Central memory CD8-positive, alpha-beta T cell (primary cell): ENCODE measurements around the gene CYTIP.

ENCODE experiments used
- ATAC-seq: fragments of 150-1000 bp; cut with Tn5 transposase; replicated peaks from 2 replicates; pipeline ENCODE4 v1.10.0; 2022; ENCODE audit warnings: mild to moderate bottlenecking, moderate FRiP score, moderate number of reproducible peaks; ENCODE audit not compliant: poor library complexity, severe bottlenecking; ENCODE audit errors: extremely low read depth
- DNase-seq, 2 donors: peaks; one replicate each; pipeline ENCODE4 v3.0.0; 2021; ENCODE audit warnings: low spot score in 2 of 2
- H3K27ac Mint-ChIP-seq: one replicate; pipeline ENCODE4 v1.8.0; 2022; ENCODE audit warnings: low read depth, mild to moderate bottlenecking, moderate library complexity, mixed read lengths
- H3K27me3 Mint-ChIP-seq: one replicate; pipeline ENCODE4 v1.8.0; 2022; ENCODE audit warnings: mixed read lengths
- H3K36me3 Mint-ChIP-seq: one replicate; pipeline ENCODE4 v1.8.0; 2022; ENCODE audit warnings: mild to moderate bottlenecking, moderate library complexity, mixed read lengths; ENCODE audit not compliant: insufficient read depth
- H3K4me1 Mint-ChIP-seq: one replicate; pipeline ENCODE4 v1.8.0; 2022; ENCODE audit warnings: mixed read lengths
- H3K4me3 Mint-ChIP-seq: one replicate; pipeline ENCODE4 v1.8.0; 2022; ENCODE audit warnings: mild to moderate bottlenecking, moderate library complexity, mixed read lengths
- H3K9me3 Mint-ChIP-seq: one replicate; pipeline ENCODE4 v1.8.0; 2022; ENCODE audit warnings: mixed read lengths

The CYTIP gene

DNA sequence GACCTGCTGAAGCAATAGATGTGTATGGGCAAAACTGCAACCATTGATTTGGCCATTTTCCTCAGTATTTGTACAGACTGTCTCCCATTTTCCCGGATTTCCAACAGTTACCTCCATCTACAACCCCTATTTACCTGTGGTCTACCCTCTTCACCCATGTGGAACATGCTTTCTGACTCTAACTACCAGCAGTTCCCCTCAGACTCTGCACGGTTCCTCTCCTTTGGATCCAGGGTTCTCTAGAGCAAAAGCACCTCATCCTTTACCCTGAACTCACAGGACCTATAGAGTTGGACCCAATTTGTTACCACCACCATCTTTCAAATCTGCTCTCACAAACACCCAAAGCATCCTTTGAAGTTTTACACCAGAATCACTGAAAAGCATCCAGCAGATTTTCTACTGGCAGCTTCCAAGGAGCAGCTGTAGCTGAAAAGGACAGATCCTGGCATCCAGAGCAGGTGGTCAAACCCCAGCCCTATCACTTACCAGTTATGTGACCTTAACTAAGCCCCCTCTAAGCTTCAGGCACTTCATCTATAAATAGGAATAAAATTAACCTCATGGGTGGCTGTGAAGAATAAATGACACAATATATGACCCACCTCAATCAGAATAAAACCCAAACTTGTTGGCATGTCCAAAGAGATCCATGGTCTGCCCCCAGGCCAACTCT is 15.3 kb downstream of the CYTIP start:
- peaks cover 58% of the 10 kb centered on the region for H3K4me1 Mint-ChIP-seq
- H3K9me3 Mint-ChIP-seq = no peaks in the 10 kb centered on the region
- DNase-seq = no peak
- peak overlapping the region; percentile 14 for H3K4me3 Mint-ChIP-seq
- H3K27ac Mint-ChIP-seq = peak overlapping the region; percentile 72
- peaks cover 92% of the 10 kb centered on the region for H3K36me3 Mint-ChIP-seq
- no peaks in the 10 kb centered on the region for H3K27me3 Mint-ChIP-seq
- no peak for ATAC-seq

DNA sequence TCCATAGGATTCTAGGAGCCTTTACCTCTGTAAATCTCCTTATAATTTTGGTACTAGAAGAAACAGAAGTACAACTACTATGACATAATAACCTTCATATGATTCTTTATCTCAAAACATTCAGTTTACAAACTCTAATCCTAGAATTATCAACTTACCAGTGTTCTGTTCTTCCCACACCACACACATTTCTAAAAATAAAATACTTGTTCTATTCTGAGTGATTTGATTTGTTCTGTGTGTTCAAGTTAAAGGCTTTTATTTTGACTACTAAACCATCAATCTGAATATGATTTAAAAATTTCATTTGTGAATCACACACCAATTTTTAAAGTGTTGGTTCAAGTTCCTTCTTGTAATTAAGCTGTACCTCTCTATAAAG is 16.0 kb downstream of the CYTIP start:
- Mint-ChIP-seq H3K4me1 (peaks cover 54% of the 10 kb centered on the region), H3K27me3 (no peaks in the 10 kb centered on the region), H3K27ac (peak overlapping the region; percentile 25), H3K36me3 (peaks cover 92% of the 10 kb centered on the region), H3K9me3 (no peaks in the 10 kb centered on the region), H3K4me3 (no peak overlapping the region)
- DNase-seq = no peak
- no peak for ATAC-seq

DNA sequence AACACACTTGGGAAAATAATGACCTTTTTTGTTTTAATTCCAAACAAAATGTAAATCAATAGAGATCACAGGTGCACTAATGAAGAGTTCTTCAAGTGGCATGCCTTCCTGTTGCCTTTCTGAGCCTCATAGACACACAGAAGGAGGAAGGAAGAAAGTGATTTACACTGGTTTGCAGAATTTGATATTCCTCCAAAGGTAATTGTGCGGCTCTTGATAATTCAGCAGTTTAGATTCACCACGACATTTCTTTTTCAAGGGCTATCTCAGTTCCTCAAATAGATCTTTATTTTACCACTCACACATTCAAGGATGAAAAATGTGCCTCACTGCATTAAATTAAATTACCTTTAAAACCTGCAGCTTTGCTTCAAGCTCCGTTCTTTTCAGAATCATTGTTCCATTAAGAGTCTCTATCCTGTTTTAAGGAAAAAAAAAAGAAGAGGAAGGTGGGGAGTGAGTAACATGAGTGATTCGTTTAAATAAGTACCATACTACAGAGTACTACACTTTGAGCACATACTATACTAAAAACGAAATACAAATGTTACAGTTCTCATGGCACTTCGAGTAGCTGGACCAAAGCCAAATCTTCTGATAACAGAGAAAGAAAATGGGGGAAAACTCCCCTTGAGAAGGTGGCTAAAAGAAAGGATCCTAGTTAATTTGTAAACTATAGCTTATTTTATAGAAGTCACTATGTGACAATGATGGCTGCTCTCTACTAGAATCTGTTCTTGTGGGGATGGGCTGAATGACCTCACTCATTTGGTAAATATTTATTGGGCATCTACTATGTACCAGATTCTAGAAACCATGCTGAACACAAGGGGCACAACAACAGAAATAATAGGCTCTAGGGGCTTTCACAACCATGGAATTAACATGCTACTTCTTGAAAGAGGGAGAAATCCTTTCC is 16.6 kb downstream of the CYTIP start:
- ATAC-seq (no peak), DNase-seq (no peak)
- Mint-ChIP-seq H3K4me3 (no peak overlapping the region), H3K36me3 (peaks cover 92% of the 10 kb centered on the region), H3K4me1 (peaks cover 50% of the 10 kb centered on the region), H3K27ac (peak overlapping the region; percentile 25), H3K9me3 (no peaks in the 10 kb centered on the region), H3K27me3 (no peaks in the 10 kb centered on the region)

DNA sequence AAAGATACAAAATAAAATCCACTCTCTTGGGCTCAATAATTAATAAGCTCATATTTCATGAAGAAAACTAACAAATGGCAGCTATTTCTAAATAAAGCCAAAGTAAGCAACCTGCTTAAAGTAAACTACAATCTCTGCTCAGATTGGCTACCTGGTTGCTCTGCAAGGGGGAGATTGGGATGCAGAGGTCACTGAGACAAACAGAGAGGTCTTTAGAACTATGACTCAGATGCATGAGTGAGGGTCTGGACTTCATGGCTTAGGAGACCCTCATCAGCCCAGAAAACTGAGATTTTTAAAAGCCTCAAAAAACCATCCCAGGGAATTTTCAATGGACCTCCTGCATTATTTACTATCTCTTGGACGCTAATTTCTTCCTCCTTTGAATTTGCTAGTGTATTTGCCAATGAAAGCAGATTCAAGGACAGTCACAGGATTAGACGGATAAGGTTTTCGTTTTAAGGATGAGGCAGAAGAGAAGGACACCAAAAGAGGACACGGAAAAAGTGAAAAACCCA is 17.4 kb downstream of the CYTIP start:
- Mint-ChIP-seq H3K27me3 (no peaks in the 10 kb centered on the region), H3K4me1 (peaks cover 50% of the 10 kb centered on the region), H3K36me3 (peaks cover 92% of the 10 kb centered on the region), H3K4me3 (no peak overlapping the region), H3K27ac (no peak overlapping the region), H3K9me3 (no peaks in the 10 kb centered on the region)
- ATAC-seq (no peak), DNase-seq (no peak)

DNA sequence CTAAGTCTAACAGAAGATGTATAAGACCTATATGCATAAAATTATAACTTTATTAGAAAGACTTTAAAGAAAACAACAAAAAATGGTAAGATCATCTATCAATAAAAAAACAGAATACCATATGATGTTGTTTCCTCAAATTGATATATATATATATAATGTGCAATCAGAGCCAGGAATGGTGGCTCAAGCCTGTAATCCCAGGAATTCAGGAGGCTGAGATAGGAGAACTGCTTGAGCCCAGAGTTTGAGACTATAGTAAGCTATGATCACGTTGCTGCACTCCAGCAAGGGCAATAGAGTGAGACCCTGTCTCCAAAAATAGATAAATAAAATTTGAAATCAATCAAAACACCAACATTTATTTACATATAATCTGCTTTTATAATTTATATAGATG is 19.5 kb downstream of the CYTIP start:
- H3K9me3 Mint-ChIP-seq = no peaks in the 10 kb centered on the region
- H3K27me3 Mint-ChIP-seq = no peaks in the 10 kb centered on the region
- no peak overlapping the region for H3K4me3 Mint-ChIP-seq
- no peak for ATAC-seq
- H3K4me1 Mint-ChIP-seq = peaks cover 52% of the 10 kb centered on the region
- H3K27ac Mint-ChIP-seq = no peak overlapping the region
- H3K36me3 Mint-ChIP-seq = peaks cover 92% of the 10 kb centered on the region
- no peak for DNase-seq

DNA sequence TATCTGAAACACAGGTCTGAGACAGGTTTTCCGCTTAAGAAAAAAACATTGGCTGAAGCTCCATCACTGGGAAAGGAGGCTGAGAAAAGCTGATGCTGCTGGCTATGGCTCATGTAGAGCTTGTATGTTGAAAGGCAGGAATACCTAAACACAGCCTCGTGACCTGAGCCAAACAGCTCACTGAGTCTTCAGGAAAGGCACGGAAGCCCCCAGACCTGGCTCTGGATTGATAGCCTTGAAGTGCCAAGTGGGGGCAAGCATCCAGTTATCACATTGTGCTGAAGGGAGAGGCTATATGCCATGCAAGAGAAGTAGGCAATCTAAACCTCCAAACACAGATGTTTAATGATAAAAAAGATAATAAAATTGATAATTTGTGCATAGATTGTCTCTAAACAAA is 21.9 kb downstream of the CYTIP start:
- DNase-seq (no peak), ATAC-seq (no peak)
- Mint-ChIP-seq H3K4me3 (no peak overlapping the region), H3K9me3 (no peaks in the 10 kb centered on the region), H3K36me3 (peaks cover 87% of the 10 kb centered on the region), H3K27me3 (no peaks in the 10 kb centered on the region), H3K4me1 (peaks cover 51% of the 10 kb centered on the region), H3K27ac (peak overlapping the region; percentile 88)

DNA sequence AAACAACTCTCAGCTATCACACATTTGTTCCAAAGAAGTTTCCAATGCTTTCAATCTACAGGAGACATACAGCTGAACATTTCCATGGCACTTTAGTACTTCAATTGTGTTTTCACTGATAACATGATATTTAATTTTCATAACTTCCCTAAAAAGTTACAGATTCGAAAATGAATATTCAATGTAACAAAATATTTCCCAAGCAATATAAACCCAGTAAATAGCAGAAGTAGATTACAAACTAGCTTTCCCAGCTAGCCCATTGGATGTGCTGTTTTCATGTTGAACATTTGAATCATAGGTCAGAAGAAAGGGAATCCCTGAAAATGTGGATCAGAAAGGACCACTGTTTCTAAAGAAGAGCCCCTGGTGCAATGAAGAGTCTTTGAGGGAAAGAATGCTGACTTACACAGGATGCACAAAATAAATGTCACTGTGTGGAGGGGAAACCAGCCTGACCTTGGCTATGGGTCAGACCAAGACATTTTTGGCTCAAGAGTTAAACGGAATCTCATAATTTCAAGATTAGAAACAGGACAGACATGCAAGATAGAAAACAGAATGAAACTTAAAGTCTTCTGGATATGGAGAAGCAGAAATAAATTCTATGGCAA is 22.5 kb downstream of the CYTIP start:
- Mint-ChIP-seq H3K36me3 (peaks cover 85% of the 10 kb centered on the region), H3K27ac (peak overlapping the region; percentile 88), H3K9me3 (no peaks in the 10 kb centered on the region), H3K4me3 (no peak overlapping the region), H3K4me1 (peaks cover 53% of the 10 kb centered on the region), H3K27me3 (no peaks in the 10 kb centered on the region)
- no peak for ATAC-seq
- no peak for DNase-seq

DNA sequence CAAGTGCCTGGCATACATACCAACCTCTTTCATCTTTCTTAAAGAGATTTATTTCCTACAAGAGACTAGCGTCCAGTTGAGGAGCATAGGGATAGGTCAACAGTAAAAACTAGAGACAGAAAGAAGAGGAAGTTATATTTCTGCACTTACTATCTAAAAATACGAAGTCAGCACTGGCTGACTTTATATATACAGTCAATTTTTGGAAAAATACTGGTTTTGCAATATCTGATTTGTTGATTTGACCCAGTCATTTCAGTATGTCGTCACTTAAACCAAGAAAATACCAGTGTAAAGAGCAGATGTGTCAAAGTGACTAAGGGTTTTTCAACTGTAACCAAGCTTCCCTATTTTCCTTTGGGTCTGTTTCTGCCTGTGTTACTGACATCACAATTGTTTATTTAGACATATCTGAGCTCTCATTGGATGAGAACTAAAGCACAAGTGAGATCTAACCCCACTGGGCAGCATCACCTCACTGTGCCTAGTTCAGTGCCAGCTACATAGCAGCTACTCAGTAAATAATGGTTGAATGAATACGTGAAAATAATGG is 23.0 kb downstream of the CYTIP start:
- H3K27ac Mint-ChIP-seq = peak overlapping the region; percentile 88
- DNase-seq (no peak), ATAC-seq (peak; percentile 26)
- H3K4me1 Mint-ChIP-seq = peaks cover 56% of the 10 kb centered on the region
- H3K36me3 Mint-ChIP-seq = peaks cover 82% of the 10 kb centered on the region
- H3K4me3 Mint-ChIP-seq = no peak overlapping the region
- no peaks in the 10 kb centered on the region for H3K27me3 Mint-ChIP-seq
- H3K9me3 Mint-ChIP-seq = no peaks in the 10 kb centered on the region

DNA sequence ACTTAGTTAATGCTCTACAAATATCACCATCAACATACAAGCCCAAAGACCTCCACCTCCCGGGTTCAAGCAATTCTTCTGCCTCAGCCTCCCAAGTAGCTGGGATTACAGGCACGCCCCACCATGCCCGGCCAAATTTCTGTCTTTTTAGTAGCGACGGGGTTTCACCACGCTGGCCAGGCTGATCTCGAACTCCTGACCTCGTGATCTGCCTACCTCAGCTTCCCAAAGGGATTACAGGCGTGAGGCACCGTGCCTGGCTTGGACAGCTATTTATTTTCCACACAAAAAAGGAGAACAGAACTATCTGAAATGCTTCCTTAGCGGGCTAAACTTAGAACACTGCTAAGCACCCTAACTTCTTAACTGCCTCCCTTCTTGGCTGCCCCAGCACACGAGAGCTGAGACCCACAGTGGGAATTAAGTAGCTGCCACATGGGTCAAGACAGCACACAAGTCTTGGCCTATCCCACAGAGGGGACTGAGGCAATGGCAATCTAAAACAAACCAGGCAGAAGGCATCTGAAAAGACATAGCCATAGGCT is 24.8 kb downstream of the CYTIP start:
- peak overlapping the region; percentile 88 for H3K27ac Mint-ChIP-seq
- no peaks in the 10 kb centered on the region for H3K9me3 Mint-ChIP-seq
- H3K4me3 Mint-ChIP-seq = peak overlapping the region; percentile 46
- no peaks in the 10 kb centered on the region for H3K27me3 Mint-ChIP-seq
- peaks cover 86% of the 10 kb centered on the region for H3K36me3 Mint-ChIP-seq
- ATAC-seq (no peak), DNase-seq (no peak)
- peaks cover 74% of the 10 kb centered on the region for H3K4me1 Mint-ChIP-seq

DNA sequence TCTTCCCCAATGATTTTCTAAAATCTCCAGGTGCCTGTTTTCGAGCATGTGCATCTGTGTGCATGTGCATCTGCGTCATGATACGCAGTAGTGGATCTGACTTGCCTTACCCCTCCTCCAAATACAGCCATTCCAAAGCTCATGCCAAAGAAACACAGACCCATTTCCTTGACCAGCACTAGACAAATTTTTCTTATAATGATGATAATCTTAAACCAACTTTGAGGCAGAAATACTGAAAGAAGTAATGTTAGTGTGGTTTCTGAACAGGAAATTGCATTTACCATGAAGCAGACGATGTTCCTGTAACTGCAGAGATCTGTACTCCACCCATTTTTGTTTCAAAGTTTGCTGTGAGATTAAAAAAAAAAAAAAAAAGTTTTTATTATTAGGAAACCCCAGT is 25.6 kb downstream of the CYTIP start:
- H3K36me3 Mint-ChIP-seq = peaks cover 89% of the 10 kb centered on the region
- ATAC-seq (peak; percentile 61), DNase-seq (no peak)
- peak overlapping the region; percentile 99 for H3K27ac Mint-ChIP-seq
- peaks cover 82% of the 10 kb centered on the region for H3K4me1 Mint-ChIP-seq
- no peaks in the 10 kb centered on the region for H3K27me3 Mint-ChIP-seq
- H3K9me3 Mint-ChIP-seq = no peaks in the 10 kb centered on the region
- peak overlapping the region; percentile 75 for H3K4me3 Mint-ChIP-seq

DNA sequence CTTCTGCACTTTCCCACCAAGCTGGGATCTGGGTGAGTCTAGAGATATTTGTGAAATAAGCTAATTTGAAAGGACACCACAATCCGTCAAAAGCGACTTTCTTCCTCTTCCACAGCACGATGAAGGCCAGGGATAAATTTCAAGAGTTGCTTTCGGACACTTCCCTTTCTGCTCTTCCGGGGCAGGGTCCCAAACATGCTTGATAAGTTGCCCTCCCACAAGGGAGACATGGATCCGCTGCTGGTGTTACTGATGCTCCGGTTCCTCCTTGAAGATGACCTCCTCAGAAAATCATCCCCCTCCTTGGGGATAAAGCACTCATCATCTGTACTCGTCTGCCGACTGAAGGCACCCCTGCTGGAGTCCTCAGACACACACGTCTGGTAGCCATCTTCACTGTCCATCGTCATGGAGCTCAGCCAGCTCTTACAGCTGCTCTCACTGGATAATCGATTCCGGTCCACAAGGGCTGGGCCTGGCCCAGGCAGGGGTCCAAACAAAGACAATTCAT is 28.2 kb downstream of the CYTIP start:
- peaks cover 79% of the 10 kb centered on the region for H3K36me3 Mint-ChIP-seq
- no peaks in the 10 kb centered on the region for H3K27me3 Mint-ChIP-seq
- H3K4me3 Mint-ChIP-seq = peak overlapping the region; percentile 68
- no peak for ATAC-seq
- H3K27ac Mint-ChIP-seq = peak overlapping the region; percentile 88
- peaks cover 81% of the 10 kb centered on the region for H3K4me1 Mint-ChIP-seq
- no peaks in the 10 kb centered on the region for H3K9me3 Mint-ChIP-seq
- no peak for DNase-seq

DNA sequence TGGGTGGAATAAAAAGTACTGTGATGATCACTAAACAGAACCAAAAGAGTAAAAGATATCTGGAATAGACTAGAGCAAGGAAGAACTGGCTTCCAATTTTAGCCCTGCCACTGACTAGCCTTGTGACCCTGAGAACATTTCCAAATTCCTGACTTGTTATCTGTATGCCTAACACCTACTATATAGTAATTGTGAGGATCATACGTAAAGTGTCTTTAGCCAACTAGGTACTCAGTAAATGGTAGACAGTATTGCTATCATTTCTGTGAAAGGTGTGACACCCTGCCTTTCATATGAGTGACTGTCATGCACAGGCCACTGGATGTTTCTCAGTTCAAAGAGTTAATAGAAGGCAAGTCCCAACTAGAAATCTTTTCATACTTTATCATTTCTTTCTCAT is 29.8 kb downstream of the CYTIP start:
- DNase-seq = no peak
- H3K4me3 Mint-ChIP-seq = peak overlapping the region; percentile 55
- no peaks in the 10 kb centered on the region for H3K9me3 Mint-ChIP-seq
- H3K36me3 Mint-ChIP-seq = peaks cover 67% of the 10 kb centered on the region
- peaks cover 75% of the 10 kb centered on the region for H3K4me1 Mint-ChIP-seq
- no peaks in the 10 kb centered on the region for H3K27me3 Mint-ChIP-seq
- no peak for ATAC-seq
- H3K27ac Mint-ChIP-seq = peak overlapping the region; percentile 88
